HG03196 (cell line): ENCODE measurements around the gene SAYSD1.

ENCODE experiments used
- ATAC-seq: cut with Tn5 transposase; IDR thresholded peaks from one replicate; pipeline ENCODE4 v1.9.1; 2021; ENCODE audit not compliant: unreplicated experiment

SAYSD1 gene

DNA sequence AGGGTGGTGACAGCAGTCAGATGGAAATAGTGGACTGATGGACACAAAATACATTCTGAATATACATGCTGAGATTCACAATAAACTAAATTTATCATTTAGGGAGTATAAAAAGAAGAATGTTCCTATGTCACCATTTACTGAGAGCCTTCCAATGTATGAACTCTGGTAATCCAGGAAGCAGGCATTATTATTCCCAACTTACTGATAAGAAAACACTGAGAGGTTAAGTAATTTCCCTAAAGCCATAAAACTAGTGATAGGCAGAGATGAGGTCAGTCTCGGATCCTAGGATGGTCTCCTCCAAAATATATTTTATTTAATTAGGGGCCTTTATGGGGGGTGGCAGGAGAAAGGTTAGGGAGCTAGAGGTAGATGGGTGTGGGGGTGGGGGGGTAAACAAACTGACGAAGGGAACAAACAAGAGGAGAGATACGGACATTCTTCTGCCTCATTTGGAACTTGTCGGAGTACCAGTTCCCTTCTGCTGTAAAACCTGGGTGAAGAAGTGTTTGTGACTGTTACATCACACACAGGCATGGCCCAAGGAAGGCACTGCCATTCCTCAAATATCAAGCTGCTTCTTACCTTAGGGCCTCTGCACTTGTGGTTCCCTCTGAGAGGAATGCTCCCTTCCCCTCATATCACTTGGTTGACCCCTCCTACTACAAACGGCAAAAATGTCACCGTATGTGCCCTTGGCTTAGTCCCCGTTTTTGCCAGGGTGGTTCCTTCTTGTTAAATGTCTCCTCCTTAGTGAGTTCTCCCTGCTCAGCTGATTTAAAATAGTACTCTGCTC is 6.7 kb downstream of the SAYSD1 start:
- ATAC-seq = no peak

- ATAC-seq = no peak
Measured at GRCh38 chr6:39107641-39108040, 7.3 kb downstream of the SAYSD1 start.

DNA sequence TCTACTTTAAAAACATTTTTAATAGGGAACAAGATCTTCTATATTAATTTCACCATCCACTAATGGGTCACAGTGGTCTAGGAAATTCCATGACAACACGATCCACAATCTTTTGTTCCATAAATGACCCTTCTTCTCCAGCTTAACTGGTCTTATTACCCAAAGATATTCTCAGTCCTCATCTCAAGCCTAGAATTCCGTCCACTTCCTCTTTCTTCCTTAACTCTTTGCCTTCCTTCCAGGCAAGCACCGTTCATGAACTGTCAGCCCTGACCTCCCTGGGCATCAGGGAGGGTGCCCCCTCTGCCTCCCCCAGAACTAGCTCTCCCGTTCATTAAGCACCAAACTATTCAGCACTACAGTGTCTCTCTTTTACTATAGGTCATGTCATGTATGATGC is 8.0 kb downstream of the SAYSD1 start:
- ATAC-seq = no peak

DNA sequence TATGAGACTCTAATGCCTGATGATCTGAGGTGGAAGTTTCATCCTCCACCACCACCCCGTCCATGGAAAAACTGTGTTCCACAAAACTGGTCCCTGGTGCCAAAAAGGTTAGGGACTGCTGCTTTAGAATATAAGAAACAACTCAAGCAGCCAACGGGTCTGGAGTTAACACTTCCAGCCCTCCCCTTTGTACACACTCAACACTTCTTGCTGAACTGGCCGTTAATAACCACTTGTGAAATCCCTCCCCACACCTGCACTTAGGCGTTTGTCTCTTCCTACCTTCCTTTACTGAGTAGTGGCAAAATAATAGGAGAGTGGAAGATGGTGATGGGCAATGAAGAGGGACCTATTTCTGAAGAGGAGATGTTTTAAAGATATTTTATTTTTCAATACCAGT is 10.5 kb downstream of the SAYSD1 start:
- no peak for ATAC-seq

GRCh38 chr6:39102821-39103136 is 12.2 kb downstream of the SAYSD1 start:
- peak; percentile 77 for ATAC-seq

DNA sequence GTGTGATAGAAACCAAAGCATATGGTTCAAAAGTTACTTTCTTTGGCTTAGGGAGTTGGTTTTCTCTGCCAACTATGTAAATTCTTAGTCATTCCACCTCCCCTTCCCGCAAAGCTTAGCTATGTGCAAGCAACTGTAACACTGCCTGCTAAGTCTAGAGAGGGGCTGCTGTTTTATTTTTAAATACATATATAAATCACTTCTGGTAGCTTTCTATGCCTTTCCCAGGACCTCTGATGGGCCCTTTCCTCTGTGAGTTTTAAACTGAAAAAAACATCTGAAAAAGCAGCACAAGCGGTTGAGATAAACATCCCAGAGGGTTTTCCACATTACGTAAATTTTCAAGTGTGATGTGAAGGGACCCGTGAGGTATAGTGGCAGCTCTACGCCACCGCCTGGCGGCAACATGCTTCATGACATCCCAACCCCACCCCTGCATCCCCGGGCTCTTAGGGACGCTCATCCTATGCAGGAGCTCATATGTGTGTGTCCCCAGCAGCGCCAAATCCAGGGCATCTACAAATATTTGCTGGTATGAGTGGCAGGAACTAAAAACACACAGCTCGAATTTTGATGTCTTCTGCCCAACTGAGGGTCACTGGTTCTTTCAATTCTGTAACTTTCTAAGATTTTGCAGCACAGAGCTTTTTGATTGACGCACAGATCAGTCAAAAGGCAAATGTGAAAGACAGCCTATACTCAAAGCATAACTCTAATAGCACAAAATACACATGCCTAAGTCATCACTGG is 12.7 kb downstream of the SAYSD1 start:
- peak; percentile 40 for ATAC-seq

- no peak for ATAC-seq
Measured at GRCh38 chr6:39100358-39100757, 14.6 kb downstream of the SAYSD1 start.

DNA sequence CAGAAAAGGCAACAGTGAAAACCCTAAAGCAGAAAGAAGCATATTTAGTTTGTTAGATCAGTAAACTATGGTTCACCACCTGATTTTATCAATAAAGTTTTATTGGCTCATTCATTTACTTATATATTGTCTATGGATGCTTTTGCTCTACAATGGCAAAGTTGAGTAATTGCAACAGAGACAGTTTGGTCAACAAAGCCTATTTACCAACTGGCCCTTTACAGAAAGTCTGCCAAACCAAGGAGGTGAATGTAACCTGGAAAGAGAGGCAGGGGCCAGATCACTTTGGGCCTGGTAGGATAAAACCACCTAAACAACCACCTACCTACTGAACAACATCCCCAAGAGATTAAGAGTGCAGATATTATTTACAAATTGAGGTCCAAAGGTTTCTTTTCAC is 19.4 kb downstream of the SAYSD1 start:
- no peak for ATAC-seq

DNA sequence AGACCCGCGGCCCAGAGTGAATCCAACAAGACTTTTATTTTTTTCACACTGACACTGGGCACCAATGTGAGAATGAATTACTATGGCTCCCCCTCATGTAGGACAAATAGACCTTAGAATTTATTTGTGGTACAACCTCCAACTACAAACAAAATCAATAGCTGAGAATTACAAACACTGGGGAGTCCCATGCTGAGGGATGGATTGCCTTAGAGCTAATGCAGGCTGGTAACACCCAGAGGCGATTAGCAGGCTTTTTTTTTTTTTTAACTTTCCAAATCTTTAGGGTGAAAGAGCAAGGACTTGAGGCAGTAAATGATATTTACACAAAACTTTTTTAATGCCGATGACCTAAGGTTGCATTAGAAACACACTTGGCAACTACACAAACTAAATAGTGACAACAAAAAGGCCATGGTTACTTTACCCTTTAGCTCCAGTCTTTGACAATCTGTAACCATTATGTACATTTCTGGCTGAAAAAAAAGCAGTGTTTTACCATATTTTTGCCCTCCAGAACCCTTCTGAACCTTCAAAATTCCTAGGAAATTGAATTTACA is 21.8 kb downstream of the SAYSD1 start:
- no peak for ATAC-seq

DNA sequence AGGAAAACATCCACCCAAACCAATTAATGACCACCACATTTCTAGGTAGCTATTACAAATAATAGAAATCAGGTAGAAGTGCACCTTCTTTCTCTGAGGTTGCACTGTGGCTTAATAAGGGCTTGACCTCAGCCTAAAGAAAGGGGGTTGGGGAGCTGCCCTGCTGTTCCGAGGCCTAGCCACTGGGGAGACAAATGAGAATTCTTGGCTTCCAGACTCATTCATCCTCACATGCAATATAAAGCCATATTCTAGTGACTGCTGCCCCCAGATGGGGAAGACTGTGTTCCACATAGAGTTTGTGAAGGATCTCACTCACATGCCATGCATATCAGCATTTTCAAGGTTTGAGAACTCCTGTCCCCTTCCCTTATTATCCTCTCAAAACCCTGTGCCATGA is 22.9 kb downstream of the SAYSD1 start:
- ATAC-seq = no peak

DNA sequence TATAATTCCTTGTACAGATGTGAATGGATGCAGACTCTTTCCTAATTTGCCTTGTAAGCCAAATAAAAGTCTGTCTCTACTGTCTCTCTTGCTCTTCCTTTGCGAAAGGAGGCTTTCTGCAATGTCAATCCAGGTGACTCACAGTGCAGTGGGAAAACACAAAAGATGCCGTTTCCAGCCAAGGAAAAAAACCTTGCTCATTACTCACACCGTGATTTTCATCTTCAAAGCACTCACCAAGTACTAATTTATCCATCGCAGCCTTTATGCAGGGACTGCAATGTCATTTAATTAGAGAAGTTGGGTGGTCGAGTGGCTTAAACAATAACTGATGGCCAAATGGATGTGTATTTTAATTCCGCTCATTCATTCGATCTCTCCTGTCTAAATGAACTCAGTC is 23.8 kb downstream of the SAYSD1 start:
- no peak for ATAC-seq

DNA sequence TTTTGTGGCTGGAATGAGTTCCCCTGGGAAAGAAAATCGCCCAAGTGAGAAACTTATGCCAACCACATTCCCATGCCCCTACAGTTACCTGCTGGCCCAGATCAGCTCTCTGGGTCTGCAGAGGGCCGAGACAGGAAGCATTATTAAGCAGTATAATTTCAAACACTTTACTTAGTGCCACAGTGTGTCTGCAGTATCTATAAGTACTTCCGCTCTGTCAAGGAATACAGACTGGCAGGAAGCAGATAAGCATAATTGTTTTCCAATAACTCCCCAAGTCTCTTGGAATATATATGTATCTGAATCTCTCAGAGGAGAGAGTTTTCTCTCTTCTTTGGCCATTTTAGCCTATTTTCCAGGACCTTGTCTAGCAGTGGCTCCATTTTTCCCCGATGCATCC is 24.9 kb downstream of the SAYSD1 start:
- ATAC-seq = no peak

DNA sequence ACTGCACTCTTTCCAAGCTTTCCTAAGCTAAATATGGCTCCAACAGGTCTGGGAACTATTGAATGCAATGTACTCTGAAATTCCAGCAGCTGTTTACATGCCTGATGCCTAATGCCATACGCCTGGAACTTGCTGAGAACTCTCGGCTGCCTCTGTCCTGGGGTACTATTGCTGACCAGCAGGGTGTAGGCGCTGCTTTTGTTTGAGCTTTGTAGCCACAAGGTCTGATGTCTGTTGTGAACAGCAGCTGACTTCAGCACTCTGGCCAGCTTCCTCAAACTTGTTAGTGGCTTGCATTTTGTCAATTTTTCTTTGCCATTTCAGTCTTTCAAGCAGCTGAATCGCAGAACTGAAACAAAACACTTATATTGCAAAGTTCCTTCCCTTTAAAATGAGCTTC is 26.7 kb downstream of the SAYSD1 start:
- no peak for ATAC-seq

DNA sequence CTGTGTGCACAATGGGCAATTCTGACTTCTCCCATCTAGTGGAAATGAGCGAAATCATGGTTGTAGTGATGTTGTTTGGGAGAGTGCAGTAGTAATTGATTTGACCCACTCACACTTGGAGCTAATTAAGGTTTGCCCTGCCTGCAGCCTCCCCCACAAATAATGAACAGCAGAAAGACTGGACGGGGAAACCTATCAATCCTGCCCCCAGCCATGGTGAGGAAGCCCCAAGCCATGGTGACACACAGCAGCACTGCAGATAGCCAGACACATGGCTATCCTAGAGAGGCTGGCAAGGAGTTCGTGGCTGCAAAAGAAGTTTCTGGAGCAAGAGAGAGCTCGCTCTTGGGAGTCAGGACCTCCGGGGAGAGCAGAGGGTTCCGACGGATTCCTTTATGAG is 27.8 kb downstream of the SAYSD1 start:
- ATAC-seq = no peak

GRCh38 chr6:39086711-39087110 is 28.3 kb downstream of the SAYSD1 start:
- no peak for ATAC-seq

DNA sequence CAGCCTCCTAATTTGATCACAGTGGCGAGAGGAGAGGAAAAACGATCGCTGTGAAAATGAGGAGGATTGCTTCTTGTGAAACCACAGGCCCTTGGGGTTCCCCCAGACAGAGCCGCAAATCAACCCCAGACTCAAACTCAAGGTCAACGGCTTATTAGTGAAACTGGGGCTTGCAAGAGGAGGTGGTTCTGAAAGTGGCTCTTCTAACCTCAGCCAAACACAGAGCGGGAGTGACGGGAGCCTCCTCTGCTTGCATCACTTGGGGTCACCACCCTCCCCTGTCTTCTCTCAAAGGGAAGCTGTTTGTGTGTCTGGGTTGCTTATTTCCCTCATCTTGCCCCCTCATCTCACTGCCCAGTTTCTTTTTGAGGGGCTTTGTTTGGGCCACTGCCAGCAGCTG is 28.7 kb downstream of the SAYSD1 start:
- no peak for ATAC-seq

DNA sequence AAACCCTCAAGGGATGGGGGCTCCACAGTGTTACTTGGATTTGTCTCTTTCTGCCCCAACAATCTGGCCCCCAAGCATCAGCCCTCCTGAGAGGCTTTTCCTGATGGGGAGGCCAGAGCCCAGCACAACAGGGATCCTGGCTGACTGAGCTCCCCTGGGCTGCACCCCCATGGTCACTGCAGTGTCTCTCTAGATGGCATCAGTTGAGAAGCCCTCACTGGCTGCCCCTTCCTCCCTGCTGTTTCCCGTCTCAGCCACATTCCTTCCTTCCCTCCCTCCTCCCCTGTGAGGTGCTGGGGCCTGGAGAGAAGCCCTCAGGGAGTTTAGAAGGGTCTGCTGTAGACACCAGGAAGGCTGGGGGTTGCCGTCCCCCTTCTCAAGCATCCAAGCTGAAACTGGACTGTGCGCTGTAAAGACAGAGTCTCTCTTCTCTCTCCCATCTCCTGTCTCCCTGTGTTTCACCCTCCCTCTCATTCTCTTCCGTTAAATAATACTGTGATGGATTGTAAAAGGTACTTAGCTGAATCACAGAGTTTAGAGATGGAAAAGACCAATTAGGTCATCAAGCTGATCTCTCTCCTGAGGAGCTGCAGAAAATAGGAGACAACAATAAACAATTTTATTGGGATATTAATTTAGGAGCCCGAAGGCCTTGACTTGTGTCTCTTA is 29.7 kb downstream of the SAYSD1 start:
- no peak for ATAC-seq

DNA sequence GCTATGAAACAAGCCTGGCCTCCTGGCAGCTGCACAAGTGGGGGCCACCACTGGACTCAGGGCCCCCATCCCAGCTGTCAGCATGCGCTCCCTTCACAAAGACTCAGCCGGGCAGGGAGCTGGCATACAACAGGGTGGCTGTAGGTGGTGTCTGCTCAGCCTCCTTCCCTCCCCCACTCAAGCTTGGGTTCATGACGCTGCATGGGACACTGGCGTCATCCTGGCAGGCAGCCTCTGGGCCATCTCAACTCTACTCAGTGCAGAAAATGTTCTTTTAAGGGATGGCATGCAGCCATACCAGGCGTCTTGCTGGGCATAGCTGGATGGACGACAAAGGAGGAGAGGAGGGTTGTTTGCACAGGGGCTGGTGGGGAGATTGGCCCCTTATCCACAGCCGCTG is 30.5 kb downstream of the SAYSD1 start:
- ATAC-seq = no peak

GRCh38 chr6:39083231-39083634 is 31.8 kb downstream of the SAYSD1 start:
- ATAC-seq = no peak

DNA sequence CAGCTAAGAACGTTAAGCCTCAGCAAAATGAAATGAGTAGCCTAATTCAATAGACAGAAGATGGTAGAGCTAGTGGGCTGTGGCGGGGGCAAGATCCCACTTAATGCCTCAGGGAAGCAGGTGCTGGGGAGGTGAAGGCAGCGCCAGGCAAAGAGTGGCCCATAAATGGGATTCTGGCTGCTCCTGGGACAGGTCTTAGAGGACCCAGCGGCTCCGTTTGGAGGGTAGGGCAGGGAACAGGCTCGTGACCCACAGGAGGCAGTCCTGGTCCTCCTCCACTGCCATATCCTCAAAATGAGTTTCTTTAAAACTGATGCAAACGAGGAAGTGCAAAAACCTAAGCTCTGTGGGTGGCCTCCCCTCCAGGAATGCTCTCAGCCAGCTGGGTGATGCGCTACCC is 32.7 kb downstream of the SAYSD1 start:
- ATAC-seq = no peak

DNA sequence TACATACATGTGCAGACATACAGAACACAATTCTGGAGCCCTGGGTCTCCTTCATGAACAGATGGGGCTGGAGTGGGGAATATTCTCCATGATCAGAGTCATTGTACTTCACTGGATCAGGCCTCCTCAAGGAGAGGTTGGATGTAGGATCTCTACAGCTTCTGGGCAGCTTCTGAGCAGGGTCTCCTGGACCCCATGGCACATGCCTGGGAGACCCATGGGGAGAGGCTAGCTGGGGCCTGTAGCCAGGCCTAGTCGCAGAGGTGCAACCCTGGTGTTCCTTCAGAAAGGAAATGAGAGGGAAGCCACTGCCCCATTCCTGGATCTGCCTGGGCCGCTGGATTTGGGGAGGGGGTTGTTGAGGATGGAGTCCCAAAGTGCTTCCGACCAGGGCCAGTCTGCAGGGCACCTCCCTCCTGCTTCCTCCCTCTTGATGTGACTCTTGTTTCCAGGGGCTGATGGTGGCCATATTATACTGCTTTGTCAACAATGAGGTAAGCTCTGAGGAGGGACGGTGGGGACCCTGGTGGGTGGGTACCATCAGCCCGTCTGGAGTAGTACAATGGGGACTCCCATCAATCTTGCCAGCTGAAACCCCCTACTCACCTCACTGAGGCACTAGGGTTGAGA is 34.6 kb downstream of the SAYSD1 start:
- no peak for ATAC-seq
